Heart left ventricle (tissue), 13 donors: ENCODE measurements around the gene SLC35B4.

ENCODE experiments used
- POLR2A ChIP-seq, 2 donors: fragments of 450-650 bp; IDR thresholded peaks; one replicate each; pipeline ENCODE4 v1.6.1; 2017; ENCODE audit warnings: antibody characterized with exemption in 2 of 2, mild to moderate bottlenecking in 2 of 2, moderate library complexity in 2 of 2
- TF ChIP-seq, protein P1 (sequence below), 12 donors: fragments of 200-600 bp; sonication (generic) in 4 of 12; IDR thresholded peaks; one replicate each; pipeline versions ENCODE4 v1.5.0 to v1.8.0; 2018 to 2022; ENCODE audit warnings: antibody characterized with exemption in 12 of 12, mild to moderate bottlenecking in 5 of 12
- donor health status: ischemic (EF 13 %, LVEDD 7.1; RV severe dilation, severe dysfunction).
- donor health status: DM: no; HTN: yes; CAD: no.
- donor health status: DM: no; HTN: no; CAD: no.
- donor health status: ischemic (EF 25% LVEDD 6.9; RV normal size, moderate dysfunction).
- donor health status: ischemic (EF 25% LVEDD 5.7; RV mildly dilated, moderate dysfunction).
- donor health status: ischemic (EF 35%, LVEDD 5.7; RV mildly dilated, moderate dysfunction).
- donor health status: nonischemic (EF 11% LVEDD 7.7; RV severe dilation, severe dysfunction).
- donor health status: DM: yes; HTN: yes; CAD: no.
- donor health status: PGD.
- donor health status: ischemic (EF 29% LVEDD 5.4; RV normal size, mild dysfunction).
- donor health status: nonischemic (EF 23%, LVEDD 6.1; RV moderate dilation, normal function).

- TF ChIP-seq, protein P1, sequence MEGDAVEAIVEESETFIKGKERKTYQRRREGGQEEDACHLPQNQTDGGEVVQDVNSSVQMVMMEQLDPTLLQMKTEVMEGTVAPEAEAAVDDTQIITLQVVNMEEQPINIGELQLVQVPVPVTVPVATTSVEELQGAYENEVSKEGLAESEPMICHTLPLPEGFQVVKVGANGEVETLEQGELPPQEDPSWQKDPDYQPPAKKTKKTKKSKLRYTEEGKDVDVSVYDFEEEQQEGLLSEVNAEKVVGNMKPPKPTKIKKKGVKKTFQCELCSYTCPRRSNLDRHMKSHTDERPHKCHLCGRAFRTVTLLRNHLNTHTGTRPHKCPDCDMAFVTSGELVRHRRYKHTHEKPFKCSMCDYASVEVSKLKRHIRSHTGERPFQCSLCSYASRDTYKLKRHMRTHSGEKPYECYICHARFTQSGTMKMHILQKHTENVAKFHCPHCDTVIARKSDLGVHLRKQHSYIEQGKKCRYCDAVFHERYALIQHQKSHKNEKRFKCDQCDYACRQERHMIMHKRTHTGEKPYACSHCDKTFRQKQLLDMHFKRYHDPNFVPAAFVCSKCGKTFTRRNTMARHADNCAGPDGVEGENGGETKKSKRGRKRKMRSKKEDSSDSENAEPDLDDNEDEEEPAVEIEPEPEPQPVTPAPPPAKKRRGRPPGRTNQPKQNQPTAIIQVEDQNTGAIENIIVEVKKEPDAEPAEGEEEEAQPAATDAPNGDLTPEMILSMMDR (IDR thresholded peaks at IDR 0.05), result no peak
- TF ChIP-seq POLR2A (IDR thresholded peaks at IDR 0.05), result no peak
Observed at GRCh38 chr7:134320201-134320600, 3.5 kb upstream of the SLC35B4 start.
